Measurements from ENCODE around the gene RREB1. TPM values are rescaled to one million over a fixed set of nuclear protein-coding genes. Genes with fewer than 3 reads are reported as not detected.
A peak's percentile ranks its signal among the peaks of the same experiment; 100 is the strongest.

RREB1 gene
- total and polyA plus RNA-seq, 5 donors: 7.8 to 40.4 (median 37.0) TPM

GRCh38 chr6:7075341-7076000 lies 32.3 kb upstream of the RREB1 start:
- WGBS: 94% methylated on average over 7 of the region's 7 CpGs
- Histone ChIP-seq H3K27ac (ENCODE audit: low read length) (no peak overlapping the region), H3K4me1 (ENCODE audit: control insufficient read depth, insufficient read depth, low read length) (no peaks in the 10 kb centered on the region), H3K4me3 (ENCODE audit: low read length) (no peak overlapping the region), H3K9me3 (ENCODE audit: control insufficient read depth, low read length) (no peaks in the 10 kb centered on the region), H3K27me3 (ENCODE audit: control insufficient read depth, insufficient read depth) (no peaks in the 10 kb centered on the region)
- DNase-seq (no peak), ATAC-seq (no peak)
- intact Hi-C loops (cut with DNase I): no loop called here

GRCh38 chr6:7077856-7078255 lies 29.9 kb upstream of the RREB1 start:
- 90% methylated on average over 2 of the region's 2 CpGs for WGBS
- ATAC-seq: no peak
- no peaks in the 10 kb centered on the region for H3K9me3 ChIP-seq (ENCODE audit: control insufficient read depth, low read length)

GRCh38 chr6:7078856-7079255 lies 28.9 kb upstream of the RREB1 start:
- Histone ChIP-seq H3K4me1 (ENCODE audit: control insufficient read depth, insufficient read depth, low read length) (no peaks in the 10 kb centered on the region), H3K9me3 (ENCODE audit: control insufficient read depth, low read length) (no peaks in the 10 kb centered on the region), H3K27me3 (ENCODE audit: control insufficient read depth, insufficient read depth) (no peaks in the 10 kb centered on the region), H3K27ac (ENCODE audit: low read length) (no peak overlapping the region), H3K4me3 (ENCODE audit: low read length) (no peak overlapping the region)
- 83% methylated on average over 6 of the region's 6 CpGs for WGBS
- DNase-seq (no peak), ATAC-seq (no peak)
- intact Hi-C loops (cut with DNase I): no loop called here

More at GRCh38 chr6:7077856-7078255, 29.9 kb upstream of the RREB1 start:
- Histone ChIP-seq H3K4me3 (ENCODE audit: low read length) (no peak overlapping the region), H3K27me3 (ENCODE audit: control insufficient read depth, insufficient read depth) (no peaks in the 10 kb centered on the region), H3K27ac (ENCODE audit: low read length) (no peak overlapping the region), H3K4me1 (ENCODE audit: control insufficient read depth, insufficient read depth, low read length) (no peaks in the 10 kb centered on the region)
- intact Hi-C loops (cut with DNase I): no loop called here
- no peak for DNase-seq

- ATAC-seq (no peak), DNase-seq (no peak)
- Histone ChIP-seq H3K27me3 (ENCODE audit: control insufficient read depth, insufficient read depth) (no peaks in the 10 kb centered on the region), H3K4me3 (ENCODE audit: low read length) (no peak overlapping the region), H3K27ac (ENCODE audit: low read length) (no peak overlapping the region), H3K4me1 (ENCODE audit: control insufficient read depth, insufficient read depth, low read length) (no peaks in the 10 kb centered on the region), H3K9me3 (ENCODE audit: control insufficient read depth, low read length) (no peaks in the 10 kb centered on the region)
- intact Hi-C loops (cut with DNase I): no loop called here
- WGBS: 74% methylated on average over 2 of the region's 2 CpGs
Observed at GRCh38 chr6:7080311-7080710, 27.4 kb upstream of the RREB1 start.

GRCh38 chr6:7085911-7086310 lies 21.9 kb upstream of the RREB1 start:
- no peaks in the 10 kb centered on the region for H3K27me3 ChIP-seq (ENCODE audit: control insufficient read depth, insufficient read depth)
- intact Hi-C loops (cut with DNase I): no loop called here
- DNase-seq (peak; percentile 52 to 71 (median 63)), ATAC-seq (peak; percentile 52 to 53)
- H3K27ac ChIP-seq (ENCODE audit: low read length): no peak overlapping the region
- H3K4me3 ChIP-seq (ENCODE audit: low read length): no peak overlapping the region
- H3K9me3 ChIP-seq (ENCODE audit: control insufficient read depth, low read length): no peaks in the 10 kb centered on the region
- H3K4me1 ChIP-seq (ENCODE audit: control insufficient read depth, insufficient read depth, low read length): no peaks in the 10 kb centered on the region
- WGBS: 92% methylated on average over 1 of the region's 1 CpG

- WGBS: 37% methylated on average over 9 of the region's 9 CpGs
- ATAC-seq (peak; percentile 80 to 90), DNase-seq (peak; percentile 29 to 77 (median 74))
- intact Hi-C loops (cut with DNase I): no loop called here
- Histone ChIP-seq H3K9me3 (ENCODE audit: control insufficient read depth, low read length) (no peaks in the 10 kb centered on the region), H3K4me3 (ENCODE audit: low read length) (peak overlapping the region; percentile 62), H3K27ac (ENCODE audit: low read length) (no peak overlapping the region), H3K27me3 (ENCODE audit: control insufficient read depth, insufficient read depth) (no peaks in the 10 kb centered on the region), H3K4me1 (ENCODE audit: control insufficient read depth, insufficient read depth, low read length) (no peaks in the 10 kb centered on the region)
Observed at GRCh38 chr6:7086488-7086887, 21.3 kb upstream of the RREB1 start.

GRCh38 chr6:7087066-7087465 lies 20.7 kb upstream of the RREB1 start:
- 40% methylated on average over 3 of the region's 3 CpGs for WGBS
- ATAC-seq: peak in 1 of 2 donors; percentile 48
- no peaks in the 10 kb centered on the region for H3K9me3 ChIP-seq (ENCODE audit: control insufficient read depth, low read length)
- H3K27ac ChIP-seq (ENCODE audit: low read length): no peak overlapping the region
- peak overlapping the region; percentile 62 for H3K4me3 ChIP-seq (ENCODE audit: low read length)
- intact Hi-C loops (cut with DNase I): no loop called here
- DNase-seq: no peak
- no peaks in the 10 kb centered on the region for H3K4me1 ChIP-seq (ENCODE audit: control insufficient read depth, insufficient read depth, low read length)
- no peaks in the 10 kb centered on the region for H3K27me3 ChIP-seq (ENCODE audit: control insufficient read depth, insufficient read depth)

GRCh38 chr6:7087491-7087979 lies 20.2 kb upstream of the RREB1 start:
- Histone ChIP-seq H3K27me3 (ENCODE audit: control insufficient read depth, insufficient read depth) (no peaks in the 10 kb centered on the region), H3K4me1 (ENCODE audit: control insufficient read depth, insufficient read depth, low read length) (no peaks in the 10 kb centered on the region), H3K4me3 (ENCODE audit: low read length) (no peak overlapping the region), H3K9me3 (ENCODE audit: control insufficient read depth, low read length) (no peaks in the 10 kb centered on the region), H3K27ac (ENCODE audit: low read length) (no peak overlapping the region)
- intact Hi-C loops (cut with DNase I): no loop called here
- DNase-seq (no peak), ATAC-seq (no peak)
- 82% methylated on average over 7 of the region's 7 CpGs for WGBS

- ATAC-seq (no peak), DNase-seq (no peak)
- Histone ChIP-seq H3K4me1 (ENCODE audit: control insufficient read depth, insufficient read depth, low read length) (no peaks in the 10 kb centered on the region), H3K4me3 (ENCODE audit: low read length) (no peak overlapping the region), H3K27me3 (ENCODE audit: control insufficient read depth, insufficient read depth) (no peaks in the 10 kb centered on the region), H3K9me3 (ENCODE audit: control insufficient read depth, low read length) (no peaks in the 10 kb centered on the region), H3K27ac (ENCODE audit: low read length) (no peak overlapping the region)
- 71% methylated on average over 2 of the region's 2 CpGs for WGBS
- intact Hi-C loops (cut with DNase I): no loop called here
Observed at GRCh38 chr6:7088076-7088742, 19.6 kb upstream of the RREB1 start.

- WGBS: 95% methylated on average over 2 of the region's 2 CpGs
- no peak for ATAC-seq
- Histone ChIP-seq H3K27ac (ENCODE audit: low read length) (no peak overlapping the region), H3K4me3 (ENCODE audit: low read length) (no peak overlapping the region), H3K9me3 (ENCODE audit: control insufficient read depth, low read length) (no peaks in the 10 kb centered on the region), H3K4me1 (ENCODE audit: control insufficient read depth, insufficient read depth, low read length) (no peaks in the 10 kb centered on the region), H3K27me3 (ENCODE audit: control insufficient read depth, insufficient read depth) (no peaks in the 10 kb centered on the region)
- no peak for DNase-seq
- intact Hi-C loops (cut with DNase I): no loop called here
Observed at GRCh38 chr6:7098993-7099392, 8.8 kb upstream of the RREB1 start.

- no peak overlapping the region for H3K4me3 ChIP-seq (ENCODE audit: low read length)
- WGBS: 78% methylated on average over 3 of the region's 3 CpGs
- no peak overlapping the region for H3K27ac ChIP-seq (ENCODE audit: low read length)
- DNase-seq: no peak
- no peaks in the 10 kb centered on the region for H3K27me3 ChIP-seq (ENCODE audit: control insufficient read depth, insufficient read depth)
- intact Hi-C loops (cut with DNase I): loop anchor here in 1 of 4 donors (10.0 kb wide), 1 partner anchor 125 kb away; no protein-coding TSS in a partner anchor
- no peaks in the 10 kb centered on the region for H3K4me1 ChIP-seq (ENCODE audit: control insufficient read depth, insufficient read depth, low read length)
- ATAC-seq: no peak
- no peaks in the 10 kb centered on the region for H3K9me3 ChIP-seq (ENCODE audit: control insufficient read depth, low read length)
Observed at GRCh38 chr6:7100072-7100752, 7.5 kb upstream of the RREB1 start.

Data from right cardiac atrium (tissue), 5 donors.